Retinal pigment epithelial cell (primary cell): ENCODE results near the gene NDUFS5.

ENCODE experiments used
- DNase-seq: peaks from one replicate; pipeline ENCODE4 v3.0.0-alpha.2; 2010; ENCODE audit warnings: low read depth
- H3K4me3 ChIP-seq: 2 replicates; pipeline ENCODE4 v1.5.1; 2011; ENCODE audit warnings: mild to moderate bottlenecking, low read length, control low read depth, moderate library complexity
- TF ChIP-seq, protein P1 (sequence below): conservative IDR thresholded peaks from 2 replicates; pipeline ENCODE4 v1.5.1; 2011; ENCODE audit warnings: low read depth, low read length, control low read depth, inconsistent platforms

The NDUFS5 gene

DNA sequence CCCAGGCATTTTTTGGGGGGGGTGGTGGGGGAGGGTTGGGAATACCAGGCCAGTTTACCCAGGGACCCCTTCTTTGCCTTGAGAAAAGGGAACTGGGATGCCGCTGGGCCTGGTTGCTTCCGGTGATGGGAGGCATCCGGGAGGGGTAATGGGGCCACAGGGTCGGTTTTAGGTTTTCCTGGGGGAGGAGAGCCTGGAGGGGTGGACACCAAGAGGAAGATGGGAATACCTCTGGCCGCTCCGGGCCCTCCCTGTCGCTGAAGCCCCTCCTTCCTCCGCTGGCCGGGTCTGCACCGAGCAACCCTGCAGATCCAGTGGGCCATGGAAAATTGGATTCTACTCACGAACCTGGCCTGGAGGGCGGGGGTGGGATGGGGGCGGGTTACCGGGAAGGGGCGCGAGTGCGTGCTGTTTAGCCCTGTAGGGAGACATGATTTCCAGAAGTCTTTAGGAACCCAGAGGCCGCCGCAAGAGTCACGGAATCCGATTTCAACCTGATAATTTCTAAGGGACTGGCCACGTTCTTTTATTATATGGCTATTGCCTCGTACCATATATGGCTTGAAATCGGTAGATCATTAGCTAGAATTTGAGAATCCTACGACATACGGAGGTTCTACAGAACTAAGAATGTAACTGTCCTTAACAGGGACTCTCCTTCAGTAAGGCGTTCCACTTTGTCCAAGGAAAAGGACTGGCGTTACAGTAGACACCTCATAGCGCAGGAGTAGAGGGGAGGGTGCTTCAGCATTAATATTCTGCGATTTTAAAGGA is 34.3 kb upstream of the NDUFS5 start:
- TF ChIP-seq, protein P1, sequence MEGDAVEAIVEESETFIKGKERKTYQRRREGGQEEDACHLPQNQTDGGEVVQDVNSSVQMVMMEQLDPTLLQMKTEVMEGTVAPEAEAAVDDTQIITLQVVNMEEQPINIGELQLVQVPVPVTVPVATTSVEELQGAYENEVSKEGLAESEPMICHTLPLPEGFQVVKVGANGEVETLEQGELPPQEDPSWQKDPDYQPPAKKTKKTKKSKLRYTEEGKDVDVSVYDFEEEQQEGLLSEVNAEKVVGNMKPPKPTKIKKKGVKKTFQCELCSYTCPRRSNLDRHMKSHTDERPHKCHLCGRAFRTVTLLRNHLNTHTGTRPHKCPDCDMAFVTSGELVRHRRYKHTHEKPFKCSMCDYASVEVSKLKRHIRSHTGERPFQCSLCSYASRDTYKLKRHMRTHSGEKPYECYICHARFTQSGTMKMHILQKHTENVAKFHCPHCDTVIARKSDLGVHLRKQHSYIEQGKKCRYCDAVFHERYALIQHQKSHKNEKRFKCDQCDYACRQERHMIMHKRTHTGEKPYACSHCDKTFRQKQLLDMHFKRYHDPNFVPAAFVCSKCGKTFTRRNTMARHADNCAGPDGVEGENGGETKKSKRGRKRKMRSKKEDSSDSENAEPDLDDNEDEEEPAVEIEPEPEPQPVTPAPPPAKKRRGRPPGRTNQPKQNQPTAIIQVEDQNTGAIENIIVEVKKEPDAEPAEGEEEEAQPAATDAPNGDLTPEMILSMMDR = no peak
- DNase-seq = no peak
- peak overlapping the region; percentile 93 for H3K4me3 ChIP-seq

DNA sequence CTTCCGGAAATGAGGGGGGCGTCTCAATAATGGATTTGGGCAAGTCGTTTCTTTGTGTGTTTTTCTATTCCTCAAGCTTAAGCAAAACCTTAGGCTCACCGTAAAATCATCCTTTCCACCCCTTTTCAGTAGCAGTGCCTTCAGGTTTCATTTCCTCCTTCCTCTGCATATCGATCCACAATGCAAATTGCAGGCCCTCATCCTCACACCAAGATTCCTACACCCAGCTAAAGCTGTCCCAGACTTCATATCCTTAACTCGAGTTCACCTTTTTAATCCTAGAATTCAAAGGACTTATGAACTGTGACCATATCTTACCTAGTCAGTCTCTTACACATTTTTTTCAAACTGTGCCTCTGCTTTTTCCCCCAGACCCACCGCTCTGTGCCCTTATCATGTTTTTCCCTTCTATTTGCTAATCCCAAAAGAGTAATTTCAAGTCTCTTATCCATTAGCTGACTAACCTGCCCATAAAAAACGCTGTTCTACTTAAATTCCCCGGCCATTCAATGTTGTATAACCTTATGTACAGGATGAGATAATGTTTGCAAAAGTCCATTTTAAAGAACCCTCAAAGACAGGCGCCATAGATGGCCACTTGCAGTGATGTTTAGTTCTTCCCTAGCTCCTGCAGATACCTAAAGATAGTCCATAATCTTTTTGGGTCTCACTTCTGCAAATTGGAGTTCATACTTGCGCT is 33.6 kb upstream of the NDUFS5 start:
- no peak for DNase-seq
- H3K4me3 ChIP-seq = peak overlapping the region; percentile 93
- TF ChIP-seq, protein P1 = no peak

DNA sequence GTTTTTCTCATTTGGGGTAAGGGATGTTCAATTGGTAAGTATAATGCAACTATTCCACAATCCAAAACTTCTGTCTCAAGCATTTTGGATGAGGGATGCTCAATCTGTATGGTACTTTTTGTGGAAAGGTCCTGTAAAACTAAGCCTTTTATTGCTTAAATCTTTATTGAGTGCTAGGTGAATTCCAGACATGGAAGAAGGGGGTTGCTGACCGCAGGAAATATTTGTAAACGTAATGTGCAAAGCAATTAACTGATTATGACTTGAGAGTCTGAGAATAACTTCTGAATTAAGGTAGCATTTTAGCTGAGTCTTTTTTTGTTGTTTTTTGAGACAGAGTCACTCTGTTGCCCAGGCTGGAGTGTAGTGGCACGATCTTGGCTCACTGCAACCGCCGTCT is 32.0 kb upstream of the NDUFS5 start:
- no peak for DNase-seq
- H3K4me3 ChIP-seq = no peak overlapping the region
- TF ChIP-seq, protein P1 = no peak

DNA sequence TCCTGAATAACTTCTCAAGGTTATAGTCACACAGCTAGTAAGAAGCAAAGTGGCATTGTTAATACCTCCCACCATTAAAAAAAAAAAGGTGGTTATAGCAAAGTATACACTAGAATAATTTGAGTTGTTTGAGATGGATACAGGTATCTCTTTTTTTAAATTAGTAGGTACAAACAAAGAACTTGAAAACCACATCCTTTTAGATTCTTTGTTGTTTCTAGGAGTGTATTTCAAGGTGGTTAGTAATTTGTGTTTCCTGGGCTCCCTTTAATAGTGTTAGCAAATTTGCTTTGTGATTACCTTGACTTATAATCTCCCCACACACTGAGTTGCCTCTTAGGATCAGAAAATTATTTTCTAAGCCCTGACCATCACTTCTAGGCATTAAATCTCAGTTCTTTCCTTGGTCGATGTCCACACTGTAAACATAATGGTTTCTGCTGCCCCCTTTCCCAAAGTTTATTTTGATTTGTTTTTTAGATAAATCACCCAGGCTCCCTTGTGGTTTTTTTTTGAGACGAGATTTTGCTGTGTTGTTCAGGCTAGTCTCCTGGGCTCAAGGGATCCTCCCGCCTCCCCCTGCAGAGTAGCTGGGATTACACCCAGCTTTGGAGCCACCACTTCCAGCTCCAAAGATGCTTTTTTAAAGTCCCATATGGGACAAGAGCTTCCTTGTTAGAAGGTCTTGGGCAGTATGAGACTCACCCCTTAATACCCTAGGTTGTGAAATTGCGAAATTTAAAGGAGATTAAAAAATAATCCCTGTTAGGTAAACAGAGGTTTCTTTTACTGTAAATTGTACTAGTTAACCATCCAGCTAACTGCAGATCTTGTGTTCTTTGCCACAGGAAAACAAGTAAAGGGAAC is 28.9 kb upstream of the NDUFS5 start:
- TF ChIP-seq, protein P1 = no peak
- peak; percentile 61 for DNase-seq

DNA sequence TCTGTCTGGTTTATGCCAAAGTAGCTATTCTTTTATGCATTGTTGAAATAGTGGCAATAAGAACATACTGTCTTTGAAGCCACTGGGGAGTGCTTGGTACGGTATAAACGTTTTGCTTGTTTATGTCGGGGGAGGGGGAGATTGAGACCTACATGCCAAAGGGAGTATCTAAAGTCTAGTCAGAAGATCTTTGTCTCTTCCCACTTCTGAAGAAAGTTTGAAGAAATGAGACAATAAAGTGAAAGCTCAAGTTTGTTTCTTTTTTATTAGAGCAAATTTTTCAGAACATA is 28.3 kb upstream of the NDUFS5 start:
- TF ChIP-seq, protein P1 = no peak
- no peak overlapping the region for H3K4me3 ChIP-seq
- no peak for DNase-seq

More for the DNA sequence above, 28.9 kb upstream of the NDUFS5 start:
- no peak overlapping the region for H3K4me3 ChIP-seq

DNA sequence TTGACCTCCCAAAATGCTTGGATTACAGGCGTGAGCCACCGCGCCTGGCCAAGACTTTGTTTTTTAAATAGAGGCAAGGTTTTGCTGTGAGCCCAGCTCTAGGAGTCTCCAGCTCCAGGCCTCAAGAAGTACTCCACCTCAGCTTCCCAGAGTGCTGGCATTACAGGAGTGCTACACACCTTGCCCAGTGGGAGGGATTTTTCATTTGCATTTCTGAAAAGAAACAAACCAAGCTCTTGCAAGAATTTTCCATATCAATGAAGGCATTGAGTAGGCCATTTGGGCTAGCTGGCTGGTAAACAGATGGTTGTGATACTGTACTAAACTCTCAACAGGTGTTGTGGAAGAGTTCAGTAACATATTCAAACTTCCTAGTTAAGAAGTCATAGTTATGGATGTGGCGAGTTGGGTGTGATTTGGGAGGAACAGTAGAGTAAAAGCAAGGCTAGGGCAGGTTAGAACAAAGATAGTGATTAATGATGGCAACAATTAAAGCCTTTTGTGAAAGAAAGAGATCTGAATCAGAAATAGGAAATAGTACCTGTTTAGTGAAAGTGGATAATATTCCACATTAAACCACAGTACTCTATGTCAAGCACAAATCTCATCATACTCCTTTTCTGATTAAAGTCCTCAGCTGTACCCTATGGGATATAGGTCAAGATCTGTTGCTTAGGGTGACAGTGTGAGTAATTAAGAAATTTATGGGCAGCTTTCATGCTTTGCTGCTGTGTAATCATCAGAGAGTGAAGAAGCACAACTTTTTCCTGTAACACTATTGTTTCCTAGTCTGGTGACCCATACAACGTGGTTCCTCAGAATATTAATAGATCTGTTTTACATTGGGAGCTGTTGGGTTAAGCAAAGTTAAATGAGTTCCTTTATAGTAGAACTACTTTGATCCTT is 24.4 kb upstream of the NDUFS5 start:
- TF ChIP-seq, protein P1 = no peak
- no peak for DNase-seq
- H3K4me3 ChIP-seq = no peak overlapping the region
